PC-3 (cell line): Measurements from ENCODE around the gene ZNF423.
A peak's percentile ranks its signal among the peaks of the same experiment; 100 is the strongest.

Experiments used
- EZH2 ChIP-seq: fragments of 300-600 bp; sonication (generic); IDR thresholded peaks from one replicate; pipeline ENCODE4 v1.6.1; 2017; ENCODE audit warnings: antibody characterized with exemption, mild to moderate bottlenecking, low read length; ENCODE audit not compliant: unreplicated experiment
- EZH2phosphoT487 ChIP-seq: fragments of 300-600 bp; sonication (generic); IDR thresholded peaks from 2 replicates; pipeline ENCODE4 v1.6.1; 2018; ENCODE audit warnings: mild to moderate bottlenecking, antibody characterized with exemption, low read length, borderline replicate concordance
- TF ChIP-seq, protein P1 (sequence below): fragments of 300-600 bp; sonication (generic); conservative IDR thresholded peaks from 2 replicates; pipeline ENCODE4 v1.5.1; 2017; ENCODE audit warnings: antibody characterized with exemption, low read depth, mild to moderate bottlenecking, low read length

- TF ChIP-seq EZH2: no peak
- no peak for TF ChIP-seq EZH2phosphoT487
- TF ChIP-seq, protein P1, sequence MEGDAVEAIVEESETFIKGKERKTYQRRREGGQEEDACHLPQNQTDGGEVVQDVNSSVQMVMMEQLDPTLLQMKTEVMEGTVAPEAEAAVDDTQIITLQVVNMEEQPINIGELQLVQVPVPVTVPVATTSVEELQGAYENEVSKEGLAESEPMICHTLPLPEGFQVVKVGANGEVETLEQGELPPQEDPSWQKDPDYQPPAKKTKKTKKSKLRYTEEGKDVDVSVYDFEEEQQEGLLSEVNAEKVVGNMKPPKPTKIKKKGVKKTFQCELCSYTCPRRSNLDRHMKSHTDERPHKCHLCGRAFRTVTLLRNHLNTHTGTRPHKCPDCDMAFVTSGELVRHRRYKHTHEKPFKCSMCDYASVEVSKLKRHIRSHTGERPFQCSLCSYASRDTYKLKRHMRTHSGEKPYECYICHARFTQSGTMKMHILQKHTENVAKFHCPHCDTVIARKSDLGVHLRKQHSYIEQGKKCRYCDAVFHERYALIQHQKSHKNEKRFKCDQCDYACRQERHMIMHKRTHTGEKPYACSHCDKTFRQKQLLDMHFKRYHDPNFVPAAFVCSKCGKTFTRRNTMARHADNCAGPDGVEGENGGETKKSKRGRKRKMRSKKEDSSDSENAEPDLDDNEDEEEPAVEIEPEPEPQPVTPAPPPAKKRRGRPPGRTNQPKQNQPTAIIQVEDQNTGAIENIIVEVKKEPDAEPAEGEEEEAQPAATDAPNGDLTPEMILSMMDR: peak; percentile 70
Measured at GRCh38 chr16:49491771-49492761, 363.8 kb downstream of the ZNF423 start.
